Measurements from ENCODE around the gene ZNF334.

GRCh38 chr20:46550461-46550860 is 37.1 kb upstream of the ZNF334 start, which contains the start of gene OCSTAMP:
- TF ChIP-seq, protein P1, sequence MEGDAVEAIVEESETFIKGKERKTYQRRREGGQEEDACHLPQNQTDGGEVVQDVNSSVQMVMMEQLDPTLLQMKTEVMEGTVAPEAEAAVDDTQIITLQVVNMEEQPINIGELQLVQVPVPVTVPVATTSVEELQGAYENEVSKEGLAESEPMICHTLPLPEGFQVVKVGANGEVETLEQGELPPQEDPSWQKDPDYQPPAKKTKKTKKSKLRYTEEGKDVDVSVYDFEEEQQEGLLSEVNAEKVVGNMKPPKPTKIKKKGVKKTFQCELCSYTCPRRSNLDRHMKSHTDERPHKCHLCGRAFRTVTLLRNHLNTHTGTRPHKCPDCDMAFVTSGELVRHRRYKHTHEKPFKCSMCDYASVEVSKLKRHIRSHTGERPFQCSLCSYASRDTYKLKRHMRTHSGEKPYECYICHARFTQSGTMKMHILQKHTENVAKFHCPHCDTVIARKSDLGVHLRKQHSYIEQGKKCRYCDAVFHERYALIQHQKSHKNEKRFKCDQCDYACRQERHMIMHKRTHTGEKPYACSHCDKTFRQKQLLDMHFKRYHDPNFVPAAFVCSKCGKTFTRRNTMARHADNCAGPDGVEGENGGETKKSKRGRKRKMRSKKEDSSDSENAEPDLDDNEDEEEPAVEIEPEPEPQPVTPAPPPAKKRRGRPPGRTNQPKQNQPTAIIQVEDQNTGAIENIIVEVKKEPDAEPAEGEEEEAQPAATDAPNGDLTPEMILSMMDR (IDR thresholded peaks at IDR 0.05) = no peak
- no peak for TF ChIP-seq ATF6 (CRISPR knock-in tag; IDR thresholded peaks at IDR 0.05)
- no peak for TF ChIP-seq FOXJ3 (CRISPR knock-in tag; IDR thresholded peaks at IDR 0.05; ENCODE audit: borderline replicate concordance)
- TF ChIP-seq ZNF671 (CRISPR knock-in tag; IDR thresholded peaks at IDR 0.05) = no peak
- no peak for TF ChIP-seq SP1 (CRISPR knock-in tag; conservative IDR thresholded peaks at IDR 0.05)
- TF ChIP-seq, protein P2, sequence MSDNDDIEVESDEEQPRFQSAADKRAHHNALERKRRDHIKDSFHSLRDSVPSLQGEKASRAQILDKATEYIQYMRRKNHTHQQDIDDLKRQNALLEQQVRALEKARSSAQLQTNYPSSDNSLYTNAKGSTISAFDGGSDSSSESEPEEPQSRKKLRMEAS (CRISPR knock-in tag; IDR thresholded peaks at IDR 0.05) = no peak
- no peak for TF ChIP-seq ZNF219 (CRISPR knock-in tag; IDR thresholded peaks at IDR 0.05; ENCODE audit: borderline replicate concordance)
- no peak for TF ChIP-seq PRRX2 (CRISPR knock-in tag; IDR thresholded peaks at IDR 0.05)
- TF ChIP-seq, protein P3, sequence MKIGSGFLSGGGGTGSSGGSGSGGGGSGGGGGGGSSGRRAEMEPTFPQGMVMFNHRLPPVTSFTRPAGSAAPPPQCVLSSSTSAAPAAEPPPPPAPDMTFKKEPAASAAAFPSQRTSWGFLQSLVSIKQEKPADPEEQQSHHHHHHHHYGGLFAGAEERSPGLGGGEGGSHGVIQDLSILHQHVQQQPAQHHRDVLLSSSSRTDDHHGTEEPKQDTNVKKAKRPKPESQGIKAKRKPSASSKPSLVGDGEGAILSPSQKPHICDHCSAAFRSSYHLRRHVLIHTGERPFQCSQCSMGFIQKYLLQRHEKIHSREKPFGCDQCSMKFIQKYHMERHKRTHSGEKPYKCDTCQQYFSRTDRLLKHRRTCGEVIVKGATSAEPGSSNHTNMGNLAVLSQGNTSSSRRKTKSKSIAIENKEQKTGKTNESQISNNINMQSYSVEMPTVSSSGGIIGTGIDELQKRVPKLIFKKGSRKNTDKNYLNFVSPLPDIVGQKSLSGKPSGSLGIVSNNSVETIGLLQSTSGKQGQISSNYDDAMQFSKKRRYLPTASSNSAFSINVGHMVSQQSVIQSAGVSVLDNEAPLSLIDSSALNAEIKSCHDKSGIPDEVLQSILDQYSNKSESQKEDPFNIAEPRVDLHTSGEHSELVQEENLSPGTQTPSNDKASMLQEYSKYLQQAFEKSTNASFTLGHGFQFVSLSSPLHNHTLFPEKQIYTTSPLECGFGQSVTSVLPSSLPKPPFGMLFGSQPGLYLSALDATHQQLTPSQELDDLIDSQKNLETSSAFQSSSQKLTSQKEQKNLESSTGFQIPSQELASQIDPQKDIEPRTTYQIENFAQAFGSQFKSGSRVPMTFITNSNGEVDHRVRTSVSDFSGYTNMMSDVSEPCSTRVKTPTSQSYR (CRISPR knock-in tag; IDR thresholded peaks at IDR 0.05) = no peak
- TF ChIP-seq, protein P4, sequence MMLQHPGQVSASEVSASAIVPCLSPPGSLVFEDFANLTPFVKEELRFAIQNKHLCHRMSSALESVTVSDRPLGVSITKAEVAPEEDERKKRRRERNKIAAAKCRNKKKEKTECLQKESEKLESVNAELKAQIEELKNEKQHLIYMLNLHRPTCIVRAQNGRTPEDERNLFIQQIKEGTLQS (CRISPR knock-in tag; conservative IDR thresholded peaks at IDR 0.05) = no peak
- TF ChIP-seq, protein P5, sequence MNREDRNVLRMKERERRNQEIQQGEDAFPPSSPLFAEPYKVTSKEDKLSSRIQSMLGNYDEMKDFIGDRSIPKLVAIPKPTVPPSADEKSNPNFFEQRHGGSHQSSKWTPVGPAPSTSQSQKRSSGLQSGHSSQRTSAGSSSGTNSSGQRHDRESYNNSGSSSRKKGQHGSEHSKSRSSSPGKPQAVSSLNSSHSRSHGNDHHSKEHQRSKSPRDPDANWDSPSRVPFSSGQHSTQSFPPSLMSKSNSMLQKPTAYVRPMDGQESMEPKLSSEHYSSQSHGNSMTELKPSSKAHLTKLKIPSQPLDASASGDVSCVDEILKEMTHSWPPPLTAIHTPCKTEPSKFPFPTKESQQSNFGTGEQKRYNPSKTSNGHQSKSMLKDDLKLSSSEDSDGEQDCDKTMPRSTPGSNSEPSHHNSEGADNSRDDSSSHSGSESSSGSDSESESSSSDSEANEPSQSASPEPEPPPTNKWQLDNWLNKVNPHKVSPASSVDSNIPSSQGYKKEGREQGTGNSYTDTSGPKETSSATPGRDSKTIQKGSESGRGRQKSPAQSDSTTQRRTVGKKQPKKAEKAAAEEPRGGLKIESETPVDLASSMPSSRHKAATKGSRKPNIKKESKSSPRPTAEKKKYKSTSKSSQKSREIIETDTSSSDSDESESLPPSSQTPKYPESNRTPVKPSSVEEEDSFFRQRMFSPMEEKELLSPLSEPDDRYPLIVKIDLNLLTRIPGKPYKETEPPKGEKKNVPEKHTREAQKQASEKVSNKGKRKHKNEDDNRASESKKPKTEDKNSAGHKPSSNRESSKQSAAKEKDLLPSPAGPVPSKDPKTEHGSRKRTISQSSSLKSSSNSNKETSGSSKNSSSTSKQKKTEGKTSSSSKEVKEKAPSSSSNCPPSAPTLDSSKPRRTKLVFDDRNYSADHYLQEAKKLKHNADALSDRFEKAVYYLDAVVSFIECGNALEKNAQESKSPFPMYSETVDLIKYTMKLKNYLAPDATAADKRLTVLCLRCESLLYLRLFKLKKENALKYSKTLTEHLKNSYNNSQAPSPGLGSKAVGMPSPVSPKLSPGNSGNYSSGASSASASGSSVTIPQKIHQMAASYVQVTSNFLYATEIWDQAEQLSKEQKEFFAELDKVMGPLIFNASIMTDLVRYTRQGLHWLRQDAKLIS (CRISPR knock-in tag; IDR thresholded peaks at IDR 0.05; ENCODE audit: borderline replicate concordance) = no peak
